Effector memory CD4-positive, alpha-beta T cell (primary cell): ENCODE results near the gene NATD1.
A peak's percentile ranks its signal among the peaks of the same experiment; 100 is the strongest.

ENCODE experiments used
- DNase-seq, 3 donors: peaks; one replicate each; pipeline ENCODE4 v3.0.0-alpha.2; 2020
- H3K27ac ChIP-seq: 2 replicates; pipeline ENCODE4 v1.7.0; 2013; ENCODE audit warnings: mild to moderate bottlenecking, low read length, moderate library complexity; ENCODE audit not compliant: insufficient read depth, poor library complexity, severe bottlenecking
- H3K27me3 ChIP-seq: replicated peaks from 2 replicates; pipeline ENCODE4 v1.7.0; 2013; ENCODE audit warnings: mild to moderate bottlenecking, low read length; ENCODE audit not compliant: insufficient read depth, control insufficient read depth, poor library complexity, severe bottlenecking
- H3K36me3 ChIP-seq: 2 replicates; pipeline ENCODE4 v1.7.0; 2013; ENCODE audit warnings: mild to moderate bottlenecking, low read length, moderate library complexity; ENCODE audit not compliant: control insufficient read depth, insufficient read depth
- H3K4me1 ChIP-seq: 2 replicates; pipeline ENCODE4 v1.7.0; 2013; ENCODE audit warnings: low read length, mild to moderate bottlenecking; ENCODE audit not compliant: control insufficient read depth, insufficient read depth, poor library complexity, severe bottlenecking
- H3K4me3 ChIP-seq: 2 replicates; pipeline ENCODE4 v1.7.0; 2013; ENCODE audit warnings: low read length, low read depth, mild to moderate bottlenecking; ENCODE audit not compliant: insufficient read depth, poor library complexity, severe bottlenecking
- H3K9me3 ChIP-seq: 2 replicates; pipeline ENCODE4 v1.7.0; 2013; ENCODE audit warnings: mild to moderate bottlenecking, low read length, moderate library complexity; ENCODE audit not compliant: control insufficient read depth

Gene NATD1

GRCh38 chr17:21252289-21252795 lies 868 bp downstream of the NATD1 start:
- H3K9me3 ChIP-seq: no peaks in the 10 kb centered on the region
- H3K36me3 ChIP-seq: no peaks in the 10 kb centered on the region
- H3K4me3 ChIP-seq: peak overlapping the region; percentile 48
- no peaks in the 10 kb centered on the region for H3K27me3 ChIP-seq
- no peak overlapping the region for H3K27ac ChIP-seq
- DNase-seq: no peak
- peaks cover 13% of the 10 kb centered on the region for H3K4me1 ChIP-seq

DNA sequence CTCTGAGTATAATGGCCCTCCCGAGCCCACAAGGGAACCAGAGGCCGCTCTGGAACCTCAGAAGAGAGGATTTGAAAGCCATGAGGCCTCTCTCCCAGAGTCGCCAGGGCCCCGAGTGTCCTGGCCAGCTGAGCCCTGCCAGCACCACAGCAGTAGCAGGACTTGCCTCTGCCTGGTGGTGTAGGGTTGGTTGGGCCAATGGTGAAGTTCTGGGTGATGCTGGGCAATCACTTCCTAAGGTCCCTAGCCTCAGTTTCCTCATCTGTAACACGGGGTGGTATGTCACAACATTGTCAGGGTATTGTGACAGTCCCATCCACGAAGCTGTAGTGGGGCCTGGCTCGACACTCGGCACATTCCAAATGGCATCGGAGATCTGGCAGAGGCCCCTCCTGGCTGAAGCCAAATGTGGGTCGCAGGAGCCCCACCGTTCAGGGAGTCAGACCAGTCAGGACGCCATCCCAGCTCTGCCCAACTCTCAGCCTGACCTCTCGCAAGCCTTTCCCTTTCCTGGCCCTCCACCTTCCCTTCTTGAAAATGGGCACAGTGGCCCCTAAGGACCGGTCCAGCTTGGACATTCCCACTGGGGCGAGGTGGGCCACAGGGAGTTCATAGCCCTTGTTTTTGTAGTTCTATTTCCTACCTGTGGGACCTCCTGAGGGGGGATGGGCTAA lies 1.7 kb downstream of the NATD1 start:
- no peaks in the 10 kb centered on the region for H3K36me3 ChIP-seq
- no peak overlapping the region for H3K27ac ChIP-seq
- DNase-seq: no peak
- H3K4me1 ChIP-seq: peaks cover 13% of the 10 kb centered on the region
- no peaks in the 10 kb centered on the region for H3K27me3 ChIP-seq
- H3K9me3 ChIP-seq: no peaks in the 10 kb centered on the region
- no peak overlapping the region for H3K4me3 ChIP-seq

DNA sequence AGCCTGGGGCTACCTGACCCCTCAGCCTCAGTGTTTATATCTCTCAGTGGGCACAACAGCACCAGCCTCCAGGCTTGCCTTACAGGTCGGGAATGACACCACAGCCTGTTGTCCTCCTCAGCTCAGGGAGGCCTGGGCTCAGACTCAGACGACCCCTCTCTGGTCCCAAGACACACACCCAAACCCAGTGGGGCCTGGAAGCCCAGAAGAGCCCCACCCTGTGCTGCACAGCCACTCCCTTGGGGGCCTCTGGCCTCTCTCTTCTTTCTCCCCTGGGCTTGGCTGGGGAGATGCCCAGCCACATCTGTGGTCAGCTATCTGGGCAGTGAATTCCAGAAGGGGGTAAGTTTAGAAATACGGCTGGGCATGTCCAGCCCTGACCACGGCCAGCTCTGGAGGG lies 2.4 kb downstream of the NATD1 start:
- Histone ChIP-seq H3K4me3 (no peak overlapping the region), H3K27ac (no peak overlapping the region)

GRCh38 chr17:21249920-21250703 lies 3.1 kb downstream of the NATD1 start:
- H3K36me3 ChIP-seq: no peaks in the 10 kb centered on the region
- no peak overlapping the region for H3K4me3 ChIP-seq
- H3K4me1 ChIP-seq: peaks cover 18% of the 10 kb centered on the region
- DNase-seq: no peak
- no peaks in the 10 kb centered on the region for H3K27me3 ChIP-seq
- H3K27ac ChIP-seq: no peak overlapping the region
- H3K9me3 ChIP-seq: no peaks in the 10 kb centered on the region

More for the DNA sequence above, 2.4 kb downstream of the NATD1 start:
- no peak for DNase-seq
- Histone ChIP-seq H3K36me3 (no peaks in the 10 kb centered on the region), H3K27me3 (no peaks in the 10 kb centered on the region), H3K9me3 (no peaks in the 10 kb centered on the region), H3K4me1 (peaks cover 13% of the 10 kb centered on the region)

DNA sequence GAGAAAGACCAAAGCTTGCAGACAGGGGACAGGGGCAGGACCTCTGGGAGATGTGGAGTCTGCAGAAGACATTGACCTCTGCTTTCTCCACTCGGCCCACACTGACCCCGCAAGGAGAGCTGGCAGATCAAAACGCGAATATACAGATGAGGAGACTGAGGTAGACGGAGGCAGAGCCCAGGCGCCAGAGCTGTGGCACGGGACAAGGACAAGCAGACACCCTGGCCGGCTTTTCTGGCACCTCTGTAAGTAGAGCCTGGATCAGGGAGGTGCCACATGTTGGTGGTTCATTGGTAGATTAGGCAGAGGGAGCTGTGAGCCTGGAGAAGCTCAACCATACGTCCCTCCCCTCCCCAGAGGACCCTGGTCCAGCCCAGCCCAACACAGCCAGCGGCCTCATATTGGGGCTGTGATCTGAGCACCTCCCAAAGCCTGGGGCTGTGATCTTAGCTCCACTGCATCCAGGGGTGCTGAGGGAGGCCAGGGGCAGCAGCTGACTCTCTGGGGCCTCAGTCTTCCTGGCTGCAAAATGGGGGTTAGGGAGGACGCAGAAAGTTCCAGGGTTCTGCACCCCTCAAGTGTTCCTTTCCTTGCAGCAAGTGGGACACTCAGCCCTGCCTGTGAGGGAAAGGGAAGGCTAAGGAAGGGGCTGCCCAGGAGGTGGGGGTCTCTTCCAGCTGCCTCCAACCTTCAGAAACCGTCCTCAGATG lies 4.0 kb downstream of the NATD1 start:
- H3K4me1 ChIP-seq: peaks cover 18% of the 10 kb centered on the region

DNA sequence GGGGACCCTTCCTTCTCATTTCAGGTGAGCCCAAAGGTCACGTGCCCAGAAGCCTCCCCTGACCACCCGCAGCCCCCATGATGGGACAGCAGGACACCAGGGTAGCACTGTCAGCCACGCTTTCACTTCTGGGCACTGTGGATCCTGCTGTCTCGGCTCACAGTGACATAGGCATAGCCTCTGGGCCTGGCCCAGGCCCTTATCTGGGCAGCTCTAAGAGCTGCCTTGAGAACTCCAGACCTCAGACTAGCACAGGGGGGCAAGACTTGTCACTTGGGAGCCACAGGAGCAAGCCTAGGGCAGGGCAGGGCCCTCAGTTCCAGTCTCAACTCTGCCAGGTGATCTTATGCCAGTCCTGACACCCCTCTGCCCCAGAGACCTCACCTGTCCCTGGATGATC lies 4.7 kb downstream of the NATD1 start:
- no peak for DNase-seq
- peaks cover 11% of the 10 kb centered on the region for H3K4me1 ChIP-seq
- H3K27me3 ChIP-seq: no peaks in the 10 kb centered on the region
- no peaks in the 10 kb centered on the region for H3K36me3 ChIP-seq
- H3K9me3 ChIP-seq: no peaks in the 10 kb centered on the region
- H3K27ac ChIP-seq: no peak overlapping the region
- H3K4me3 ChIP-seq: no peak overlapping the region

More for the DNA sequence above, 4.0 kb downstream of the NATD1 start:
- no peaks in the 10 kb centered on the region for H3K36me3 ChIP-seq
- H3K4me3 ChIP-seq: no peak overlapping the region
- H3K27me3 ChIP-seq: no peaks in the 10 kb centered on the region
- H3K27ac ChIP-seq: no peak overlapping the region
- no peak for DNase-seq
- no peaks in the 10 kb centered on the region for H3K9me3 ChIP-seq

DNA sequence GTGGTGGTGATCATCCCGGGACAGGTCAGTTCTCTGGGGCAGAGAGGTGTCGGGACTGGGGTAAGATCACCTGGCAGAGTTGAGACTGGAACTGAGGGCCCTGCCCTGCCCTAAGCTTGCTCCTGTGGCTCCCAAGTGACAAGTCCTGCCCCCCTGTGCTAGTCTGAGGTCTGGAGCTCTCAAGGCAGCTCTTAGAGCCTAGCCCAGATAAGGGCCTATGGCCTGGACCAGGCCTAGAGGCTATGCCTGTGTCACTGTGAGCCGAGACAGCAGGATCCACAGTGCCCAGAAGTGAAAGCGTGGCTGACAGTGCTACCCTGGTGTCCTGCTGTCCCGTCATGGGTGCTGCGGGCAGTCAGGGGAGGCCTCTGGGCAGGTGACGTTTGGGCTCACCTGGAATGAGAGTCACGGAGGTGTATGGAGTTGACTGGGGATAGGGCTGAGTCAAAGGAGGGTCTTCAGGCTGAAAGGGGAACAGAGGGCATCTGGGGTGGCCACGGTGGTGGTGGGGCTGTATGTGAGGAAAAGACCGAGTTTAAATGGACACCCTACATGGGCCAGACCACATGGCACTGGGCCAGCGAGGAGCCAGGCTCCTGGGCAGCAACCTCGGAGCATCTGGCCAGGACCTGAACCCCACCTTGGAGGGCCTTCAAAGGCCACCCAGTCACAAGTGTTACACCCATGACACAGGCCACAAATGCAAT lies 5.5 kb downstream of the NATD1 start:
- H3K4me3 ChIP-seq: no peak overlapping the region
- no peak overlapping the region for H3K27ac ChIP-seq
- peaks cover 11% of the 10 kb centered on the region for H3K4me1 ChIP-seq
- no peaks in the 10 kb centered on the region for H3K27me3 ChIP-seq
- no peaks in the 10 kb centered on the region for H3K9me3 ChIP-seq
- no peak for DNase-seq
- peaks cover 3% of the 10 kb centered on the region for H3K36me3 ChIP-seq

DNA sequence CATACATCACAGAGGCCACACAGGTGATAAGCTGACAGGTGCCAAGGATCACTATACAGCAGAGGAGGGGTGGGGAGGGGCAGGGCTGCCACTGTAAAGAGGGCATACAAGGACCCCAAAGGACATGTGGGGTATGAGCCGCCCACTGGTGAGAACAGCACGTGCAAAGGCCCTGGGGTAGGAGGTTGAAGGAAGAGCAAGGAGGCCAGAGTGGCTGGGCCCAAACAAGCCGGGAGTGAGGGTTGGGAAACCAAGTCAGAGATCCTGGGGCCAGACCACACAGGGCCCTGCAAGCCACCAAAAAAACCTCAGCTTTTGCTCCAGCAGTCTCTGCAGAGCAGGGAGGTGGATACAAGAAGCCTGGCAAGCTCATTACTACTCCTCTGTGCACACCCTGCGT lies 6.5 kb downstream of the NATD1 start:
- Histone ChIP-seq H3K9me3 (no peaks in the 10 kb centered on the region), H3K4me3 (no peak overlapping the region), H3K4me1 (peaks cover 6% of the 10 kb centered on the region), H3K27ac (no peak overlapping the region), H3K36me3 (peaks cover 3% of the 10 kb centered on the region), H3K27me3 (no peaks in the 10 kb centered on the region)
- no peak for DNase-seq

- Histone ChIP-seq H3K27me3 (no peaks in the 10 kb centered on the region), H3K4me3 (no peak overlapping the region), H3K4me1 (peaks cover 6% of the 10 kb centered on the region), H3K27ac (no peak overlapping the region), H3K36me3 (peaks cover 3% of the 10 kb centered on the region), H3K9me3 (no peaks in the 10 kb centered on the region)
- no peak for DNase-seq
These were observed 7.5 kb downstream of the NATD1 start for GRCh38 chr17:21245639-21246084.
